Stimulated activated CD4-positive, alpha-beta T cell treated with anti-CD3 and anti-CD28 coated beads, Interleukin-1b, Interleukin-23, amount 100 ng/mL, for 48 hours (primary cell): ENCODE results near the gene DCLK2.

Experiments
- DNase-seq: peaks from one replicate; pipeline ENCODE4 v3.0.0-alpha.2; 2020

Gene DCLK2

GRCh38 chr4:150123087-150123486, 44.8 kb downstream of the DCLK2 start:
- no peak for DNase-seq

DNA sequence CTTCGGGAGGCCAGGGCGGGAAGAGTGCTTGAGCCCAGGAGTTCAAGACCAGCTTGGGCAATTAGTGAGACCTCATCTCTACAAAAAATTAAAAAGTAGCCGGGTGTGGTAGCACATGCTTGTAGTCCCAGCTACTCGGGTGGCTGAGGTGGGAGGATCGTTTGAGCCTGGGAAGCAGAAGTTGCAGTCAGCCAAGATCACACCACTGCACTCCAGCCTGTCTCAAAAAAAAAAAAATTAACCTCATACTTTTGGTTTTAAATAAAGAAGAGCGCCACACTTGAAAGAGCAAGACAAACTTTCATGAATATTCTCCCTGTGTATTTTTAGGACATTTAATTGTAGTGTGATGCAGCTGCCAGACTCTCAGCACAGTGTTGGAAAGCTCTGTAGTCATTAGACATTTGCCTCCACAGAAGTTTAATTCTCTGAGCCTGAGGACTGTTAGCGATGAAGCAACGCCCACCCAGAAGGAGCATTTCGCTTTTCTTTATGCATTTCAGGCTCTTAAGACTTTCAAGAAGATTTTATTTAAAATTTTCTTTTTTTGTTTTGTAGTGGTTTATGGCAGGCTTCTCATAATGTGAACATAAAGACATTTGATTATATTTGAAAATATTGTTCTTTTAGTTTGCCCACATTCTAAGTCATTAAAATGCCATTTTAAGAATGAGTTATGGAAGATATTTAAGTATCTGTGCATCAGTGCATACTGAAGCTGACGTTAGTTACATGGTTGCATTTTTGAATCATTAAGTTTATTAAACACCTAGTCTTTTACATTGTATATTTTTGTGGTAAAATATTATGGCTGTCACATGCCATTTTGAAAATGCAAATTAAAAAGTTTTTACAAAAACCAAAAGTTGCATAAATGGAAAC, 45.8 kb downstream of the DCLK2 start:
- no peak for DNase-seq

DNA sequence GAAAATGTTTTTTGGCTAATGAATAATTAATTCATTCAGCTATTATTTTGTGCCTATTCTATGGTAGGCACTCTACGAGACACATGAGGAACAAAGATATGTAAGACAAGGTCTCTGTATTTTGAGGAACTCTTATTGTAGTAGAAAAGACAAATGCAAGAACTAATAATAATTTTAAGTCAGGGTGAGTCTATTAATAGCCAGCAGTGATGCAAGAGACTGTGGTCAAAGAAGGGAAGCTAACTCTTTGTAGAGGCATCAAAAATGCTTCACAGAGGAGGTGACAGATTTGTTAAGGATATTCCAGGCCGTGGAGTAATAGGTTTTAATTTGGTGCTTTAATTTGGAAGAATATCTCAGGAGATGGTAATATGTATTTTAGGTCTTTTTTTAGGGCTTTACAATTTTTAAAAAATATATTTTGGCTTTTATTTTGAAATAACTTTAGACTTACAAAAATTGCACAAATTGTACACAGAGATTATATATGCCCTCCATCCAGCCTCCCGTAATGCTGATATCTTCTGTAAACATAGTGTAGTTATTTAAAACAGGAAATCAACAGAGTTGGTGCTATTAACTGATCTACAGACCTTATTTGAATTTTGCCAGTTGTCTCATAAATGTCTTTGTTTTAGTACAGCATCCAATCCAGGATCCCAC, 48.1 kb downstream of the DCLK2 start:
- DNase-seq = no peak

- DNase-seq = no peak
These were observed 48.6 kb downstream of the DCLK2 start for GRCh38 chr4:150126864-150127203.

DNA sequence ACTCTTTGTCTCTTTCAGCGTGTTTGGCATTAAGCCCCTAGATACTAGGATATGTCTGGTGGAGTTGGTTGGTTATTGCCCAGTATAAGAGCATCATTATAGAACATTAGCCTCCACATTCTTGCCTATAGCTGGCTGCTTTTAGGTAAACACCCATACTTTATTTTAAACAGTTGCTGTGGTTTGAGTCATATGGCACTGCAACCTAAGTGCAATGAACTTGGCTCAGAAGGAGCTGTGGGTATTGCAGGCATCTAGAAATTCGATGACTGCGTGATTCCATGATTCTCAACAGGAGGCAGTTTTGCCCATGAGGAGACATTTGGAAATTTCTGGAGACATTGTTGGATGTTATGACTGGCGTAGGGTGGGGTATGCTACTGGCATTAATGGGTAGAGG, 49.5 kb downstream of the DCLK2 start:
- no peak for DNase-seq

DNA sequence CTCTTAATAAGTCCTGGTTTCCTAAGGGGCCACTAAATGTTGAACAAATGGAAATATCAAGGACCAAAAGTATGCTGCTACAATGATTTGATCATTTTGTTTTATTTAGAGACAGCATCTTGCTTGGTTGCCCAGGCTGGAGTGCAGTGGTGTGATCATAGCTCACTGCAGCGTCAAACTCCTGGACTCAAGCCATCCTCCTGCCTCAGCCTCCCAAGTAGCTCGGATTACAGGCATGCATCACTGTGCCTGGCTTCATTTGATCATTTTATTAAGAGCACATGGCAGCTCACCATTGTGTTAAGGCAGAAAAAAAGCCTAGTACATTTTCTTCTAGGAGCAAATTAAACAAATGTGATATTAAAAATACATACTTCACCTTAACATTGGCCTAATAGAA, 52.7 kb downstream of the DCLK2 start:
- no peak for DNase-seq

DNA sequence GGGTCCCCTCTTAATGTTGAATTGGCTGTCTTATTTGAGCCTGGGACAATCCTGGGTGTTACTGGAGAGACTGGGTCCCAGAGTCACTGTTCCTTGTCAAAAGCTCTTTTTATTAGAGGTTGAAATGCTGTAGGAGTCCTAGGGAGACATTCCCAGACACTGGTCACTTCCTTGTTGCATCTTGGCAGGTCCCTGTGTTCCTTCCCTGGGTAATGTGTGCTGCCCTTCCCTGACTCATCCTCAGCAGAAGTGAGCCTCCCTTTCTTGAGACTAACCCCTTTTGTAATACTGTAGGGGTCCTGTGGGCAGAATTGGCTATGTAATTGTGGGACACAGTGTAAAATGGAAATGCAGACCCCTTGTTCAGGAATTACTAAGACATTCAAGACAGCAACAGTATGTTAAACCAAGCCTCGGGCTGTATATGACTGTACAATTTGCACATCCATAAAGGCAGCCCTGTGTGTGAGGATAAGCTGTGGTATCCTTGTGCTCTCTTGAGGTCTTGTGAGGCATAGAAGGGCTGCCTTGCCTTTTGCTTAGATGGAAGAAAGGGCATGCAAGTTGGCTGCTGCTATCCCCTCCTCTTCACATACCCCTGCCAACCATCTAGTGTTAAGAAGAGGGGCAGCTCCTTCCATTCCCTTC, 53.5 kb downstream of the DCLK2 start:
- DNase-seq = no peak

GRCh38 chr4:150133605-150134004, 55.4 kb downstream of the DCLK2 start:
- no peak for DNase-seq

- no peak for DNase-seq
These were observed 57.0 kb downstream of the DCLK2 start for GRCh38 chr4:150135134-150135772.

DNA sequence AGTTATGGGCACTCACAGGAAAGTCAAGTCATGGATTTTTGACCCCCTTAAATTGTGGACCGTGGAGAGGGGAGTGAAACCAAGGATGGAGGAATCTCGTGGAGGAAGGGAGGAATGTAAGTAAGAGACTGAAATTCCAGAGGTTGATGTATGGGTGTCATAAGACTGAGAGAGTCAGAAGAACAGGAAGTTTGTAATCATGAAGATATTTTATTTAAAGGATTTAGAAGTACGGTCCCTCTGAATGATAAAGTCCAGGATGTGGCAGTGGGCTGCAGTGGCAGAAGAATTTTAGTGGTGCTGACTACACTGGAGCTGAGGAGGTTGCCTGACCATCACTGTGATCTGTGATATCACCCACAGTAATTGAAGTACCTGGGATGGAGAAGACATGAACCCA, 57.8 kb downstream of the DCLK2 start:
- DNase-seq = no peak

- no peak for DNase-seq
These were observed 58.2 kb downstream of the DCLK2 start for GRCh38 chr4:150136481-150136880.

- no peak for DNase-seq
These were observed 61.1 kb downstream of the DCLK2 start for GRCh38 chr4:150139297-150139865.

DNA sequence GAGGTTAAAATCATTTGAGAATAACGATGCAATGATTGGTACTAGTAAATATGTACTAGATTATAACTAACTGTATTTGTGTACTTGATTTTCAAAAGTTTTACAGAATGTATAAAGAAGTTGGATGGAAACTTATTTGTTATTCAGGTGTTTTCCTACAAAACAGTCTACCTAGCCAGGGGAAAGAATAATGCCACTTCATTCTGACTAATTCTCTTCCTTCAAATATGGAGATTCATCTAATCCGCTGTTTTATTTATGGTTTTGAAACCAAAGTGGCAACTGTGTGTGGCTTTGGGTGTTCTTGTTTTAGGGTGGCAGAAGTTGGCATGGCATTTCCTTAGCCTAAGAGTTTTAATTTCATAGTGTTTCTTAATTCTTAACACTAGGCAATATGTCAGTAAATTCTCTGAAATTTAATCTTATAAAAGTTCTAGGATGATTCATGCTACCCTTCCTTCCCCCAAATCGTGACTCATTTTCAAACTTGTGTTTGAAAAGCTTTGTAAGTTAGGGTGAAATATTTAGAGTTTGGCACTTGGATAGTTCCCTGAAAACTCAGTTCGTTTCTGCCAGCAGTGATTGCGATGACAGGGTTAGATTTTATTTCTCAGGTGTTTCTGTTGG, 62.6 kb downstream of the DCLK2 start:
- no peak for DNase-seq

- DNase-seq = no peak
These were observed 63.5 kb downstream of the DCLK2 start for GRCh38 chr4:150141756-150142155.

DNA sequence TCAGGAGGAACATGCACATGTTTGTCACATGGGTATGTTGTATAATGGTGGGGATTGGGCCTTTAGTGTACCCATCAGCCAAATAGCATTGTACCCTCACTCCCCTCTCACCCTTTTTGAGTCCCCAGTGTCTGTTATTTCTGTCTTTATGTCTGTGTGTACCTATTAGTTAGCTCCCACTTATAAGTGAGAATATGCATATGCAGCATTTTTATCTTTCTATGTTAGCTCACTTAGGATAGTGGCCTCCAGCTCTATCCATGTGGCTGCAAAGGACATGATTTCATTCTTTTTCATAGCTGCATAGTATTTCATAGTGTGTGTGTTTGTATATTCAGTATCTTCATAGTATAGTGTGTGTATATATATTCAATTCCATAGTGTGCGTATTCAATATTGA, 64.6 kb downstream of the DCLK2 start:
- DNase-seq = no peak

GRCh38 chr4:150145090-150145945, 67.1 kb downstream of the DCLK2 start:
- no peak for DNase-seq

GRCh38 chr4:150145946-150146340, 67.7 kb downstream of the DCLK2 start:
- DNase-seq = no peak

DNA sequence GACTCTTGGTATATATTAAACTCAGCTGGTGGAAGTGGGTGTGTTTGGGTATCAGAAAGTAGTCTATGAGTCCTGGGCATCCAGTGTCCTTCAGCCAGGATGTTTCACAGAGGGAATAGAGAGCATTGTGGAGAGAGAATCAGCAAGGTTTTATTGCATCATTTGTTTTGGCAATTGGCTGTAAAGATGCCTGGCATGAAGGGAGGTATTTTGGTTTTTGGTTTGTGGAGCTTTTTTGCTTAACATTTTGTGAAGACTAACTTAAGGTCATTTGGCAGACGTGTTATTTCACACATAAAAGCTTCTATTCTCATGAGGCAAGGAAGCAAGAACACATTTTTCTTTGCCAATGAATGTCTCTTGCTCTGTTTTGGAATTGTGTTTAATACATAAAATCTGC, 71.1 kb downstream of the DCLK2 start:
- DNase-seq = no peak

GRCh38 chr4:150150629-150151062, 72.4 kb downstream of the DCLK2 start:
- DNase-seq = no peak

DNA sequence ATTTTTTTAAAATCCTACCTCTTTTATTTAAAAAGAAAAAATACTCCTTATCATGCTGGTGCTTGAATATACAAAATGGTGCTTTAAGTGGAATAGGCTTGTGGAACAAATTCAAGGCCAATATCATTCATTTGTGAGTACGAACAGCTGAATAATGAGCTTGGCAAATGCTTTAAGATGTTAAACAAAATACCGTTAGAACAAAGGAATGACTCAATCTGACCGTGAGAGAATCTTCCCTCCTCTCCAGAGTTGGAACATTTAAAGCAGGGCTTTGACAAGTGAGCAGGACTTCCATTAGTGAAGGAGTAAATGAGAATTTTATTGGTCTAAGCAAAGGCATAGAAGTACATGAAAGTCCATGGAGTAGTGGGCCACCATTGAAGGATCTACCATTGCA, 74.5 kb downstream of the DCLK2 start:
- no peak for DNase-seq

GRCh38 chr4:150155391-150155790, 77.1 kb downstream of the DCLK2 start:
- no peak for DNase-seq

- DNase-seq = no peak
These were observed 78.3 kb downstream of the DCLK2 start for GRCh38 chr4:150156543-150156942.
